Adrenal gland (tissue), 12 donors: Measurements from ENCODE around the gene PI4KB. TPM values are rescaled to one million over a fixed set of nuclear protein-coding genes. Genes with fewer than 3 reads are reported as not detected.
"Not testable (repeated sequence)": the region's sequence is repeated elsewhere in the genome, so short reads cannot be mapped to it uniquely, and the experiment has no call there.

ENCODE experiments used
- DNase-seq, 7 donors: peaks; one replicate each; pipeline ENCODE4 v3.0.0-alpha.2; 2019 to 2020
- H3K27ac ChIP-seq, 5 donors: fragments of 200-600 bp; sonication (generic) in 4 of 5; 1 replicate in 3 of 5; 2 replicates in 2 of 5; pipeline versions ENCODE4 v1.5.1 to v1.8.0; 2016 to 2020; ENCODE audit warnings: mild to moderate bottlenecking in 1 of 5
- H3K27me3 ChIP-seq: fragments of 200-600 bp; 2 replicates; pipeline ENCODE4 v1.8.0; 2021
- H3K36me3 ChIP-seq, 2 donors: fragments of 200-600 bp; replicated peaks in 1 of 2; 1 replicate in 1 of 2; 2 replicates in 1 of 2; pipeline versions ENCODE4 v1.5.1 to v1.8.0; 2018 to 2022
- H3K4me1 ChIP-seq, 2 donors: fragments of 200-600 bp; replicated peaks in 1 of 2; 1 replicate in 1 of 2; 2 replicates in 1 of 2; pipeline versions ENCODE4 v1.5.1 to v1.8.0; 2018 to 2021
- H3K4me3 ChIP-seq, 4 donors: fragments of 200-600 bp; sonication (generic) in 3 of 4; one replicate each; pipeline ENCODE4 v1.5.1; 2016 to 2018
- H3K9me3 ChIP-seq, 3 donors: fragments of 200-600 bp; sonication (generic) in 1 of 3; replicated peaks in 1 of 3; 1 replicate in 2 of 3; 2 replicates in 1 of 3; pipeline versions ENCODE4 v1.5.1 to v1.8.0; 2016 to 2021
- CTCF ChIP-seq, 6 experiments: fragments of 450-650 bp in 4 of 6; fragments of 200-600 bp in 2 of 6; sonication (generic) in 1 of 6; IDR thresholded peaks; 1 replicate in 5 of 6; 2 replicates in 1 of 6; pipeline versions ENCODE4 v1.5.1 to v1.8.0; 2016 to 2021; ENCODE audit warnings: antibody characterized with exemption in 6 of 6, mild to moderate bottlenecking in 2 of 6, moderate library complexity in 1 of 6
- POLR2A ChIP-seq, 2 donors: fragments of 450-650 bp; IDR thresholded peaks; one replicate each; pipeline ENCODE4 v1.6.1; 2017; ENCODE audit warnings: antibody characterized with exemption in 2 of 2, mild to moderate bottlenecking in 2 of 2, moderate library complexity in 1 of 2
- WGBS, 4 donors: extraction: QIAGEN DNeasy Blood & Tissue Kit in 2 of 4; methylation state at CpG; one replicate each; pipeline versions ENCODE4 v1.1.5 to v1.1.7; 2013 to 2017; 5-methylcytosine and 5-hydroxymethylcytosine counted together
- intact Hi-C, 2 donors: fragments of 100-400 bp; cut with DNase I; formaldehyde crosslinking; loops; one replicate each; pipeline versions ENCODE4 v1.14.1 to v1.15.0; 2022 to 2023
- polyA plus RNA-seq, 3 donors: library from polyadenylated mRNA; stranded (reverse); fragments of 200-250 nt in 2 of 3; fragments of 350-450 nt in 1 of 3; fragmentation: Illumina TruSeq in 1 of 3; extraction: RNeasy Lipid Tissue Mini Kit (QIAGEN cat#74804) in 1 of 3; gene quantifications; one replicate each; pipeline ENCODE4 v1.2.3, GENCODE V29; 2013 to 2014
- total RNA-seq, 9 donors: library from RNA; depleted of rRNA in 4 of 9; stranded (reverse); fragments of >200 nt in 4 of 9; fragments of 120-200 nt in 1 of 9; fragmentation: NEBNext Ultra II Directional in 1 of 9; extraction: Animal tissue kit (Norgen Biotek cat#: 25700) in 1 of 9; gene quantifications; one replicate each; pipeline versions ENCODE4 v1.1.0 to v1.2.4, GENCODE V29; 2013 to 2023
- donor health status: healthy with polysubstance abuse.
- donor health status: Bipolar disorder and iron deficiency.
- donor health status: DM: yes; HTN: yes; CAD: no.
- donor health status: DM: no; HTN: no; CAD: no.
- donor health status: DM: no; HTN: no; CAD: no.
- donor health status: DM: yes; HTN: yes; CAD: no.

Gene PI4KB
- total and polyA plus RNA-seq, 12 donors, result 30.8 to 83.5 (median 63.2) TPM

DNA sequence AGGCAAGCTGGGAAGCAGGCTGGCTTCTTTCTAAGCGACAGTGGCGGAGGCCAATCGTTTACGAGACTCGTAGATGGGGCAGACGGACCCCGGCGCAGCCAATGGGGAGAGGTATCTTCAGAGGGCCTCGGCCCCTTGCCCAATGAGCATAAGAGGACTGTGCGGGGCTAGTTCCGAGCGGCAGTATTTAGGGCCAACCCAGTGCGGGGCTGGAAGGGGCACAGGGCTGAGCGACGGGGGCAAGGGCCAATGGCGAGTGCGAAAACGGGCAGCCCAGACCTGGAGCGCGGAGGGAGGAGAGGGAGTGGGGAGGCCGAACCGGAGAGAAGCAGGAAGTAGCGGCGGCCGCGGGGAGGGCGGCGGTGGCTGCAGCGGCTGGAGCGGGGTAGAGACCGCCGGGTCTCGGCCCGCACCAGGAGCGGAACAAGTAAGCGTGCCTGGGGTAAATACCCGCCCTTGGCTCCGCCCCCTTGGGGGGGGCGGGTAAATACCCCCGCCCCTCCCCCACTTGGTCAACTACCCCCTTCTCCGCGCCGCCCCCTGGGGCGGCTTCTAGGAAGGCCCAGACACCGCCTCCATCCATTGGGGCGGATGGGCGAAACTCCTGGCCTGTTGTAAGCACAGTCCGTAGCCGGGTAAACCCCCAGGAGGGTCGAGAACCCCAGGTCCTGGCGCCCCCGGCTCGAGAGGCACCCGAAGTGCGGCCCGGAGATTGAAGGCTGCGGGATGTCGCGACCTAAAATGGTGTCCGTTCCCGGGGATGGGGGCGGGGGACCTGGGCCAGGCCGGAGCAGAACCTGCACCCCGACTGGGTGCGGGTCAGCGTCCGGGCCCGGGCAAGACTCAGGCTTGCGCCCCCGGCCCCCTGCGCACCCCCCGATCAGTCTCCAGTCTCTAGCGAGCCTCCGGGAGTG lies 45.0 kb downstream of the PI4KB start, which contains the start of gene ZNF687:
TSS of gene ZNF687 (plus strand) at position 331 of the 914 bp plus-strand sequence. CDS start 3,993 bp downstream, outside the sequence.
- H3K4me3 ChIP-seq, result peak within 1 kb of the TSS; percentile 67 to 95 (median 86)
- peak; percentile 100 for DNase-seq
- TF ChIP-seq CTCF (IDR thresholded peaks at IDR 0.05) (no peak), POLR2A (IDR thresholded peaks at IDR 0.05) (peak; percentile 70 to 86)
- WGBS, 4 donors, result 0 to 1% (median 0%) methylated on average over 25 to 74 of the region's 74 CpGs
- H3K27me3 ChIP-seq, result no peaks in the 10 kb centered on the region
- H3K4me1 ChIP-seq, result peaks cover 10 to 21% of the 10 kb centered on the region in 2 donors
- peaks cover 0 to 21% of the 10 kb centered on the region in 2 donors for H3K36me3 ChIP-seq
- H3K27ac ChIP-seq, result peak within 1 kb of the TSS; percentile 95 to 100 (median 98)
- no peaks in the 10 kb centered on the region for H3K9me3 ChIP-seq
- intact Hi-C loops, result loop anchor here in 1 of 2 donors (10.0 kb wide), 1 partner anchor 123 kb away; no protein-coding TSS in a partner anchor

DNA sequence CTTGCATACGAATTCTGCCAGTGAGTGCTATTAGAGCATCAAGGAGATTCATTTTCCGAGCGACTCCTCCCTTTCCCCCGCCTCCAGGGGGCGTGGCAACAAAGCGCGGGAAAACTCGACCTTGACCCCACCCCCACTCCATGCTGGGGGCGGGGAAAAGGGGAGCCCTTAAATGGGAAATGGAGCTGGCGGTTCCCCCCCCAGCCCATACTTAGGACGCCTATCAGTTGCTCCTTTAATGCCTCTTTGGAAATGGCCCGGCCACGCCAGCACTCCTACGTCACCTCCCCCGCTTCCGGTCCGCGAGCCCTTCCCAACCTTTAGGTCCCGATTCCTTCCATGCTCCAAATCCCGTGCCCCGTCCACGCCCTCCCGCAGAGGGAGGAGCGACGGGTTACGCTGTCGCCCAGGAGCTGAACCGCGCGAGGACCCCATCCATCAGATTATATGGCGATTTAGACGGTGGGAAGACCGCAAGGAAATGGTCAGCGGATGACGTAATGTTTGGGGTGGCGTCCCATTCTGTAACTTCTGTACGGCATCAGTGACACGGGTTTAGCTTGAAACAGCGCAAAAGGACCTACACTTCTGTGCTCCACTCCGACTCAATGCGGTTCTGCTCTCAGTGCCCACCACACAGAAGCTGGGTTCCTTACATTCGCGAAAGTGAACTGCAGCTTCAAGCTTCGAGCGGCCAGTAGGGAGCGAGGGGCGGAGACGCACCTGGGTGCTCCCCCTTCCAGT lies 45.8 kb downstream of the PI4KB start:
- peak overlapping the region; percentile 95 to 100 (median 98) for H3K27ac ChIP-seq
- WGBS, 4 donors, result 0 to 1% (median 0%) methylated on average over 27 to 48 of the region's 48 CpGs
- no peaks in the 10 kb centered on the region for H3K27me3 ChIP-seq
- H3K4me3 ChIP-seq, result peak overlapping the region in 3 of 4 donors; percentile 41 to 92 (median 67)
- H3K9me3 ChIP-seq, result no peaks in the 10 kb centered on the region
- peak; percentile 96 to 99 (median 98) for DNase-seq
- intact Hi-C loops, result loop anchor here in 1 of 2 donors (10.0 kb wide), 1 partner anchor 123 kb away; no protein-coding TSS in a partner anchor
- peak; percentile 32 to 66 (median 44) for TF ChIP-seq CTCF (IDR thresholded peaks at IDR 0.05)
- peak; percentile 70 to 79 for TF ChIP-seq POLR2A (IDR thresholded peaks at IDR 0.05)
- H3K36me3 ChIP-seq, result peaks cover 0 to 12% of the 10 kb centered on the region in 2 donors
- H3K4me1 ChIP-seq, result peaks cover 10 to 21% of the 10 kb centered on the region in 2 donors

DNA sequence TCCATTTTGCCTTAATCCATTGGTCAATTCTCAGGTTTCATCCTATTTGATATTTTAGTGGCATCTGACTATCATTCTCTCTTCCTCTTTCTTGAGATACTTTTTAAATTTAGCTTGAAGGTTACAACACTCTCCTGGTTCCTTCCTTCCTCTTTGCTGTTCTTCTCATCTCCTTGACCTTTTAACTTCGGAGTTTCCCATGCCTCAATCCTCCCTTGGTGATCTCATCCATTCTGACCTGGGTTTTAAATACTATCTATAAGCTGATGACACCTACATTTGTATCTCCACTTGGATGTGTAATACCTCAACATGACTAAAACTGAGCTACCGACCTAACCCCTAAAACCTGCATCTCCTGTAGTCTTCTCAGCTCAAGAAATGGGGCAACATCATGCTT lies 50.0 kb downstream of the PI4KB start:
- no peak overlapping the region for H3K4me3 ChIP-seq
- no peaks in the 10 kb centered on the region for H3K36me3 ChIP-seq
- no peaks in the 10 kb centered on the region for H3K27me3 ChIP-seq
- no peaks in the 10 kb centered on the region for H3K9me3 ChIP-seq
- 40 to 67% (median 42%) methylated on average over 2 of the region's 2 CpGs for WGBS, 4 donors
- H3K27ac ChIP-seq, result no peak overlapping the region
- no peak for TF ChIP-seq POLR2A (IDR thresholded peaks at IDR 0.05)
- TF ChIP-seq CTCF (IDR thresholded peaks at IDR 0.05), result no peak
- no peak for DNase-seq
- intact Hi-C loops, result no loop called here
- H3K4me1 ChIP-seq, result peaks cover 0 to 4% of the 10 kb centered on the region in 2 donors

- H3K27me3 ChIP-seq, H3K27ac ChIP-seq, H3K4me3 ChIP-seq, H3K36me3 ChIP-seq, H3K4me1 ChIP-seq, H3K9me3 ChIP-seq, intact Hi-C loops, DNase-seq: not testable (repeated sequence)
- 75 to 90% (median 85%) methylated on average over 4 to 5 of the region's 5 CpGs for WGBS, 4 donors
Observed at GRCh38 chr1:151275341-151275740, 51.9 kb downstream of the PI4KB start.
